DMS79 treated with DMSO at 0.1 percent for 48 hours (cell line): ENCODE results near the gene CTPS2.

Source experiments
- DNase-seq: peaks from one replicate; lab custom pipeline; 2025; lab: John Stamatoyannopoulos, UW

Gene CTPS2

DNA sequence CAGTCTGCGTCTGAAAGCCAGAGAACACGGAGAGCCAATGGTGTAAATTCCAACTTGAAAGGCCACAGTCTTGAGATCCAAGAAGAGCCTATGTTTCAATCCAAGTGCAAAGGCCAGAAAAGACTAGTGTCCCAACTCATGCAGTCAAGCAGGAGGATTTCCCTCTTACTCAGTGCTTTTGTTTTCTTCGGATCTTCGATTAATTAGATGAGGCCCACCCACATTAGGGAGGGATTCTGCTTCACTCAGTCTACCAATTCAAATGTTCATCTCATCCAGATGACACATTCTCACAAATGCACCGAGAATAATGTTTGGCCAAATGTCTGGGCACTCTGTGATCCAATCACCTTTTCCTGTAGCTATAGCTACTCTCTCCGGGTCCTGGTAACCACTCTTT, 154.0 kb downstream of the CTPS2 start:
- no peak for DNase-seq

DNA sequence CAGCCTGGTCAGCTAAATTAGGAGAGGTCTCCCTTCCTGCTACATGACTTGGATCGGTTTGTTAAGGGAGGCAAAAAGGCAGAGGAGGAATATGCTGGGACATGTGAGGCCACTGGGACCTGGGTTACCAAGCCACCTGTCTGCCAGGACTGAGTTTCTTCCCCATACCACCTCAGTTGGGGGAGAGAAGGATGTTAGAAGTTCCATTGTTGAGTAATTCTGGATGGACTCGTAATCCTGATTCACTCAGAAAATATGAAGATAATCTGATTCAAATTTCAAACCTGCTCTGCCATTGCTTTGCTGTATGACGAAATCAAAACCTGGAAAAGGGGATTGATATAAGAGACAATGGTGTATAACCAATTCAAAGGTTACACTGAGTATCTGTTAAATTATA, 159.9 kb downstream of the CTPS2 start:
- no peak for DNase-seq

DNA sequence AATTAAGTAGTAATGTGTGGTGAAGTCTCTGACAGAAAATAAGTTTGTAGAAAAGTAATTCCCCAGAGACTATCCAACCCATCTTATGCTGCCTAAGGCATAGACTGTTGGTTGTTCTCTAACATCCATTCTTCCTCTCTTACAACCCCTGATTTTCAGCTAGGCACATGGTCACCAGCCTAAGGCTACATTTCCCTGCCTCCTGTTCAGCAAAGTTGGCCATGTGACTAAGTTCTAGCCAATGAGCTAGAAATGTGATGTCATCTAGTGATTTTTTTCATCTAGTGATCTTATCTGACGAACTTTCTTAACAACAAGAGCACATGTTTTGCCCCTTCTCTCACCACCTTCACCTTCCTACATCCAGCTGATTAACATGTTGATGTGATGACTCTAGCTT, 164.8 kb downstream of the CTPS2 start:
- DNase-seq = no peak

DNA sequence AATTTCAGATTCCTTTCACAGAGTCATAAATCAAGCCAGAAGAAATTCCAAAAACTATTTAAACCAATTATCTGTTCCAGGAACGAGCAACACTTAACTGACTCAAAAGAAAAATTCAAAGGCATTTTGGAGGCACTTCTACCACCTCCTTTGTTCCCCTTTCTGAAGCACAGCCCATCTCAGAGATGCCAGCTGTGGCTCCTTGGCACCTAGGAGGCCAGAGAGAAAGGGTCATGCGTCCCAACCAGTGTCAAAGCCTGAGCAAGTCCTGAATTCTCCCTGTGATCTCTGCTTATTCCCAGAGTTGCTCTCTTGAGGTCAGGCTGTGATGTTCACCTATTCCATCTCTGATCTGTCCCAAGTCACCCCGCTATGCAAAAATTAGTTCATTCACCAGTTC, 167.5 kb downstream of the CTPS2 start:
- DNase-seq = no peak
